GM12874 (cell line): ENCODE data around the gene HPCAL4.

Experiments used
- TF ChIP-seq, protein P1 (sequence below): IDR thresholded peaks from 2 replicates; pipeline ENCODE4 v1.5.1; 2011; ENCODE audit warnings: low read depth, mild to moderate bottlenecking, control low read depth, low read length, moderate library complexity; ENCODE audit not compliant: insufficient read depth

The HPCAL4 gene

DNA sequence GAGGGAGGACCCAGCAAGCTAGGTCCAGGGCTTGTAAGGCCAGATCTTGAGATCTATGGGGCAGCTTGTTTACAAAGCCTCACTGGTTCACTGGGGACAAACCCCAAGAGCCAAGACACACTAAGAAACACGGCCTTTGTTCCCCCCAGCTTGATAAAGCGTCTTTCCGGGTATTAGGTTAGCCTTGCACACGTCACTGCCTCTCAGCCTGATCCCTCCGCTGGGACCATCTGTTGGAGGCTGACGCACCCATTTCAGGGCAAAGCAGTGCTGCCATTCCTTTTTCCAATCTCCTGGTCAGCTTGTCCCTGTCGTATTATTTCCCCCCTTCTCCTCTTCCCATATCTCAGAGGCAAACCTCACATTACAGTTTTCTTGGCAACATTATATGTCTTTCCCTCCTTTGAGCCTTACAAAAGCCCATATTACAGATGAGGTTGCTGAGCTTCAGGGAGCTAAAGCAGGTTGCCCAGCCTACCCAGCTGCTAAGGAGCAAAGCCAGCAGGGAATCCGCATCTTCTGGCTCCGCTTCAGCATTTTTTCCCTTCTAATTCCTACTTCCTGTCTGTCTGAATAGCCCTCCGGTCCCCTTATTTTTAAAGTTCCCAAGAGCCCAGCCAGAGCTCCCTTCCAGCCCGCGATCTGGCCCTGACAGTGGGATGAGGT, 55.9 kb downstream of the HPCAL4 start:
- TF ChIP-seq, protein P1, sequence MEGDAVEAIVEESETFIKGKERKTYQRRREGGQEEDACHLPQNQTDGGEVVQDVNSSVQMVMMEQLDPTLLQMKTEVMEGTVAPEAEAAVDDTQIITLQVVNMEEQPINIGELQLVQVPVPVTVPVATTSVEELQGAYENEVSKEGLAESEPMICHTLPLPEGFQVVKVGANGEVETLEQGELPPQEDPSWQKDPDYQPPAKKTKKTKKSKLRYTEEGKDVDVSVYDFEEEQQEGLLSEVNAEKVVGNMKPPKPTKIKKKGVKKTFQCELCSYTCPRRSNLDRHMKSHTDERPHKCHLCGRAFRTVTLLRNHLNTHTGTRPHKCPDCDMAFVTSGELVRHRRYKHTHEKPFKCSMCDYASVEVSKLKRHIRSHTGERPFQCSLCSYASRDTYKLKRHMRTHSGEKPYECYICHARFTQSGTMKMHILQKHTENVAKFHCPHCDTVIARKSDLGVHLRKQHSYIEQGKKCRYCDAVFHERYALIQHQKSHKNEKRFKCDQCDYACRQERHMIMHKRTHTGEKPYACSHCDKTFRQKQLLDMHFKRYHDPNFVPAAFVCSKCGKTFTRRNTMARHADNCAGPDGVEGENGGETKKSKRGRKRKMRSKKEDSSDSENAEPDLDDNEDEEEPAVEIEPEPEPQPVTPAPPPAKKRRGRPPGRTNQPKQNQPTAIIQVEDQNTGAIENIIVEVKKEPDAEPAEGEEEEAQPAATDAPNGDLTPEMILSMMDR: no peak

DNA sequence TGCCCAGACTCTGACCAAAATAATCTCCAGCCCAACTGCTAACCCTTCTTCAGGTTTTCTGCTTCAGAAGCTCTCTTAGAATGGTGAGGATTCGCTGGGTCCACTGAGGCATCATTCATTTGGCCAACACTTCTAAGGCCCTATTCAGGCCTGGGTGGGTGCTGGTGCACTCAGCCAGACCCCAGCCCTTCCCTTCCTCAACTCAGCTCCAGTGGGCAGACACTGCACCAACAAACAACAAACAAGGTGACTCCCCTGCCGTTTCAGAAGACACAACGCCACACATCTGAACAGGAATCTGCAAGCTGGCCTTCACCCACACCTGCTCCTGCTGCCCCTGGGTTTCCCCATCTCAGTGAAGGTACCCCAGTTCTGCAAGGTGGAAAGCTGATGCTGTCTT, 57.8 kb downstream of the HPCAL4 start:
- TF ChIP-seq, protein P1: no peak

DNA sequence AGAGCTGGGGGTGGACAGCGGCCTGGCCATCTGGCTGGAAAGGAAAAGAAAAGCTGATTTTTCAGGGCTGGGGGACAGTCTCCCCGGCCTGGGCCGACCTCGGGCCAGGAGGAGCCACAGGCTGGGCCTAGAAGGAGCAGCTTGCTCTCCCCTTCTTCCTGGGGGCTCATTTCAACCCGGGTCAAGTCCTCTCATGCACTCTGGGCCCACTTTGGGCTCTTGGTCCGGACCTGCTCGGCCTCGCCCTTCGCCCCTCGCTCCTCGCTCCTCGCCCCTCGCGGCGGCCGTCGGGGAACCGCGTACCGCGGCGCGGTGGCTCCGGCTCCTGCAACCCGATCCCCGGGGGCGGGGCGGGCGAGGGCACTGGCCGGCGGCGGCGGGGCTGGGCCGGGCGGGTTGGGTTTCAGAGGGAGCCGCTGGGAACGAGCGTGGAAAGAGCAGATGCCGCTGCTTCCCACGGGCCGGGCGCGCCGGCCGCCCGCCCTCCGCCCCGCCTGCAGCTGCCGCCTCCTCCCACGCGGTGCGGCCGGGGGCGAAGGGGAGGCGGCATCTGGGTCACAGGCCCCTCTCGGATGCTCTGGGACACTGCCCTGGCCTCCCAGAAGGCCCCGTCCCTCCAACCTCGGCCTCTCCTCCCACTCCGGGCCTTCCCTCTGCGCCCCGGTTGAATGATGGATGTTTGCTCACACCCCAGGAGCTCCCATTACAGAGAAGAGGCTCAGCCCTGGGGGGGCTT, 58.4 kb downstream of the HPCAL4 start:
- TF ChIP-seq, protein P1: no peak

DNA sequence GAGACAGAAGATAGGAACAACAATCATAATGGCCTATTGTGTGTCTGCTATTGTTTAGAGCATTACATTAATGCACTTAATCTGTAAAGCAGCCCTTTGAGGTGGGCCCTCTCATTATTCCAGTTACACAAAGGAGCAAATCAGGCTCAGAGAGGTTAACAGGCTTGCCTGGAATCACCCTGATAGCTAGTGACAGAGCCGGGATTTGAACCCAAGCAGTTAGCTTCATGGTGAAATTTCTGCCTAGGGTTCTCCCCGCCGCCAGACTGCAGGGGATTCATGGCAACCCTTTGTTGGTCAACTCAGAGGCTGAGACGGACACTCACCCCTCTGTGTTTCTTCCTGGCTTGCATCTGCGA, 58.9 kb downstream of the HPCAL4 start:
- TF ChIP-seq, protein P1: no peak

DNA sequence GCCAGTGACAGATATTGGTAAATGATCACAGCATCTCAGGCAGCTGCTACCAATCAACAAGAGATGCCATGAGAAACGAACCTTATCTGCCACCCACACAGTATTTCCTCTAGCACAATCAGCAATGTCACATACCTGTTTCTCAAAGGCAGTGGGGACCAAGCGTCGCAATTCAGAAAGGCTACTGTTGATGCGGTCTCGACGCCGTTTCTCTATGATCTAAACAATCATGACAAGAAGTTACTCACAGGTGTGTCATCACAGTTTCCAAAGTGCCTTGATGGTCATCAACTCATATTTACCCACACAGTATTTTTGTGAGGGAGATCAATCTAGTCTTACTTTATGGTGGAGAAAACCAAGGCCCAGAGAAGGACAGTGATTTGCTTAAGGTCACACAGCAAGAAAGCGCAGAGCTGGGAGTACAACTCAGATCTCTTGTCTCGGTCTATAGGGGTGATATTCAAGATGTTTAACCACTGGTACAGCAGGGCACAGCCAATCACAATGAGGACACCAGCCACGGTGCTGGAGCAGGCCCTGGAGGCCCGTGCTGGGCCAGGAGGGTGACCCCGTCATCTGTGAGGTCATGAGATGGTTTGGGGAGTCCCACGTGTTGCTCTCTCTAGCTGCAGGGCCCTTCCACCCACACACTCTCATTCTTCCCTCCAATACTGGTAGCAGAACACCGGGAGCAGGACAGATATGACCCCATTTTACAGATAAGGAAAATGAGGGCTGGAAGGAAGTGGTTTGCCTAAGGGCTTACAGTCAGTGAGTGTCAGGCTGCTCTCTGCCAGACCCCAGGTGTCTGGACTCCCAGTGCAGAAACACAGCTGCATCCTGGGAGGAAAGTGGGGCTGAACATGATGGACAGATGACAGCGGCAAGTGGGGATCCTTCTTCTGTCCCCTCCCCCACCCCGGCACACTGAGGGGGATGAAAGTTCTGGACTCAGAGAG, 59.6 kb downstream of the HPCAL4 start:
- TF ChIP-seq, protein P1: no peak

DNA sequence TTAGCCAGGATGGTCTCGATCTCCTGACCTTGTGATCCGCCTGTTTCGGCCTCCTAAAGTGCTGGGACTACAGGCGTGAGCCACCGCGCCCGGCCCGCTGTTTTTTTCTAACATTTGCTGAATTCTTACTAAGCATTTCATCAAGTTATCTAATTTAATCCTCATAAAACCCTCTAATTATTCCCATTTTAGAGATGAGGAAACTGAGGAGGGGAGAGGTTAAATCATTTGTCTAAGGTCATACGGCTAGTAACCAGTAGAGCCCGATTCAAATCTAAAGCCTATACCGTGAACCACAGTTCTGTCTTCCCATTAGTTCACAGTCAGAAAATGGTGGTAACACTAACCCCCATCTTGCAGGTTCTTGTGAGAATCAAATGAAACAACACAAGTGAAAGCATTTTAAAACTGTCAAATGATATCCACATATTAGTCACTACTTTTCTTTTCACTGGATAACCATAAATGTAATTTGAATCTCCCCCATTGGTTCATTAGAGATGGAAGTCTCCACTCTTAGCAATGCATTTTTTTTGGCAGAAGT, 62.4 kb downstream of the HPCAL4 start:
- TF ChIP-seq, protein P1: no peak
